ENCODE measurements around the gene COG8.

DNA sequence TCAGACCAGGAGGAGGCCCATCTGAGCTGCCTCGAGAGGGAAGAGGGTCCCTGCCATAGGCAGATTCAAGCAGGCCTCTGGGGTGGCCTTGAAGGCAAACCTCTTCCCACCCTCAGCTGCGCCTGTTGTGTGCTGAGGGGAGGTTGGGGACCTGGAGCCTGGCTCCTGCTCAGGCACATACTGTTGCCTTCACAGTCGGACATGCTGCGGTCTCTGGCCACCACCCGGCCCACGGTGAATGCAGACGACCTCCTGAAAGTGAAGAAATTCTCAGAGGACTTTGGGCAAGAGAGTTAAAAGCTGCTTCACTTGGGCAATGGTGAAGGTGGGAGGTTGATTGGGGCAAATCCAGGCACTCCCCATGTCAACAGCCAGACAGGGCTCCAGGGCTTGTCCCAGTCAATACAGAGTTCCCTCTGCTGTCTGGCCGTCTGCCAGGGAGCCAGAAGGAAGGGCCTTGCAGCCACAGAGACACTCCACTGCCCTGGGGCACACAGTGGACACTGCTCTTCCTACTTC is 15.3 kb downstream of the COG8 start:
- 0 out of 3 replicates have a peak, but pooled peaks of 1 of the 2 experiments have one; percentile 48 for TF ChIP-seq POLR2A (IDR thresholded peaks at IDR 0.05; ENCODE audit: control extremely low read depth in 1 of 2, low read depth in 2 of 2, low read length in 2 of 2)
- TF ChIP-seq, protein P1, sequence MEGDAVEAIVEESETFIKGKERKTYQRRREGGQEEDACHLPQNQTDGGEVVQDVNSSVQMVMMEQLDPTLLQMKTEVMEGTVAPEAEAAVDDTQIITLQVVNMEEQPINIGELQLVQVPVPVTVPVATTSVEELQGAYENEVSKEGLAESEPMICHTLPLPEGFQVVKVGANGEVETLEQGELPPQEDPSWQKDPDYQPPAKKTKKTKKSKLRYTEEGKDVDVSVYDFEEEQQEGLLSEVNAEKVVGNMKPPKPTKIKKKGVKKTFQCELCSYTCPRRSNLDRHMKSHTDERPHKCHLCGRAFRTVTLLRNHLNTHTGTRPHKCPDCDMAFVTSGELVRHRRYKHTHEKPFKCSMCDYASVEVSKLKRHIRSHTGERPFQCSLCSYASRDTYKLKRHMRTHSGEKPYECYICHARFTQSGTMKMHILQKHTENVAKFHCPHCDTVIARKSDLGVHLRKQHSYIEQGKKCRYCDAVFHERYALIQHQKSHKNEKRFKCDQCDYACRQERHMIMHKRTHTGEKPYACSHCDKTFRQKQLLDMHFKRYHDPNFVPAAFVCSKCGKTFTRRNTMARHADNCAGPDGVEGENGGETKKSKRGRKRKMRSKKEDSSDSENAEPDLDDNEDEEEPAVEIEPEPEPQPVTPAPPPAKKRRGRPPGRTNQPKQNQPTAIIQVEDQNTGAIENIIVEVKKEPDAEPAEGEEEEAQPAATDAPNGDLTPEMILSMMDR (IDR thresholded peaks at IDR 0.05; ENCODE audit: control extremely low read depth in 1 of 3, insufficient read depth in 1 of 3, low read depth in 1 of 3, low read length in 3 of 3): no peak
- no peak for TF ChIP-seq GABPA (IDR thresholded peaks at IDR 0.05; ENCODE audit: borderline replicate concordance, insufficient read depth, low read length)
- no peak for TF ChIP-seq RAD21 (IDR thresholded peaks at IDR 0.05 in 1 of 2, conservative IDR thresholded peaks at IDR 0.05 in 1 of 2; ENCODE audit: low read depth in 2 of 2, low read length in 2 of 2)
- TF ChIP-seq RBBP5 (IDR thresholded peaks at IDR 0.05; ENCODE audit: borderline replicate concordance, low read depth, low read length): no peak
- no peak for TF ChIP-seq CBX8 (IDR thresholded peaks at IDR 0.05; ENCODE audit: borderline replicate concordance, low read depth, low read length)
- no peak for TF ChIP-seq NANOG (IDR thresholded peaks at IDR 0.05; ENCODE audit: insufficient read depth, low read depth, low read length, poor library complexity, severe bottlenecking)
- no peak for TF ChIP-seq MAFK (IDR thresholded peaks at IDR 0.05; ENCODE audit: low read depth, low read length)
